NB4 (cell line): ENCODE data around the gene DNAI2.

Source experiments
- CTCF ChIP-seq: IDR thresholded peaks from one replicate; pipeline ENCODE4 v1.5.1; 2012; ENCODE audit warnings: low read depth, low read length
- MAX ChIP-seq: IDR thresholded peaks from 2 replicates; pipeline ENCODE4 v1.6.1; 2011; ENCODE audit warnings: low read depth, low read length
- POLR2A ChIP-seq: IDR thresholded peaks from 2 replicates; pipeline ENCODE4 v1.6.1; 2011; ENCODE audit warnings: mild to moderate bottlenecking; ENCODE audit not compliant: insufficient read length; ENCODE audit errors: extremely low read depth

GRCh38 chr17:74244548-74244947 lies 29.5 kb upstream of the DNAI2 start:
- TF ChIP-seq POLR2A (no peak), CTCF (no peak), MAX (no peak)
